Suppressor macrophage (primary cell): Measurements from ENCODE around the gene AP1G2.

Experiments used
- DNase-seq, 4 experiments: peaks; one replicate each; pipeline ENCODE4 v3.0.0-alpha.2; 2020 to 2022
- total RNA-seq, 17 experiments: gene quantifications; one replicate each; lab custom pipeline; 2026; ENCODE audit warnings: mixed read lengths in 6 of 17, inconsistent platforms in 3 of 17; lab: John Stamatoyannopoulos, UW

Gene AP1G2, protein sequence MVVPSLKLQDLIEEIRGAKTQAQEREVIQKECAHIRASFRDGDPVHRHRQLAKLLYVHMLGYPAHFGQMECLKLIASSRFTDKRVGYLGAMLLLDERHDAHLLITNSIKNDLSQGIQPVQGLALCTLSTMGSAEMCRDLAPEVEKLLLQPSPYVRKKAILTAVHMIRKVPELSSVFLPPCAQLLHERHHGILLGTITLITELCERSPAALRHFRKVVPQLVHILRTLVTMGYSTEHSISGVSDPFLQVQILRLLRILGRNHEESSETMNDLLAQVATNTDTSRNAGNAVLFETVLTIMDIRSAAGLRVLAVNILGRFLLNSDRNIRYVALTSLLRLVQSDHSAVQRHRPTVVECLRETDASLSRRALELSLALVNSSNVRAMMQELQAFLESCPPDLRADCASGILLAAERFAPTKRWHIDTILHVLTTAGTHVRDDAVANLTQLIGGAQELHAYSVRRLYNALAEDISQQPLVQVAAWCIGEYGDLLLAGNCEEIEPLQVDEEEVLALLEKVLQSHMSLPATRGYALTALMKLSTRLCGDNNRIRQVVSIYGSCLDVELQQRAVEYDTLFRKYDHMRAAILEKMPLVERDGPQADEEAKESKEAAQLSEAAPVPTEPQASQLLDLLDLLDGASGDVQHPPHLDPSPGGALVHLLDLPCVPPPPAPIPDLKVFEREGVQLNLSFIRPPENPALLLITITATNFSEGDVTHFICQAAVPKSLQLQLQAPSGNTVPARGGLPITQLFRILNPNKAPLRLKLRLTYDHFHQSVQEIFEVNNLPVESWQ
- total RNA-seq = 17.7 to 44.5 (median 26.1) reads per million in 17 experiments

DNA sequence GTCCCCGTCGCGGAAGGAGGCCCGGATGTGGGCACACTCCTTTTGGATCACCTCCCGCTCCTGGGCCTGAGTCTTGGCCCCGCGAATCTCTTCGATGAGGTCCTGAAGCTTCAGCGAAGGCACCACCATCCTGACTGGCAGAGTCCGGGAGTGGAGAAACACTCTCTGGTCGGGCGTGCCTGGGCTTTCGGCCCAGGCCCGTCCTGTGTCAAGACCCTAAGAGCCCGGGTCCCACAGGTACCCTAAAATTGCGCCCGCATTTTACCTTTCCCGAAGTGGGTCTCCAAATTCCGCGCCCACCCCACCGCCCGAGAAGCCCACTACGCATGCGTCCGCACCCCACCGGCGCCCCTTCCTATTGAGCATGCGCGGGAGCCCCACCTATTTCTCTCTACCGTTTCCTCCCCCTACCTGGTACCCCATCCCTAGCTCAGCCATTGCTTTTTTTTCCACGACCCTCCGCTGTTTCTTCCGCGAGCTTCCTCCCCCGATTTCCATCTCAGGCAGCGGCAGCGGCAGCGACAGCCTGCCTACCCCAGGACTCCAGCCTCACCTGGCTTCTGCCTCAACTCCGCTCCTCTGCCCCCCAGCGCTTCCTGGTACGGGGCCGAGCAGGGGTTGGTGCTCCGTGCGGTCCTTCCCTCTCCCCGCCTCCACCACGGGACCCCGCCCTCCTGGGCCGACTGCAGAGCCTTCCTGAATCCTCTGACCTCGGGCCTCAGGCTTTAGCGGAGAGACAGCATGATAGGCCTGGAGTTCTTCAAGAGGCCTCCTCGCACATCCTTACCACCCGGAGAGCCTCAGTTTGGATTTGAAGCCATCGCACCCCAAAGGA is at the start of gene AP1G2:
Gene AP1G2 (minus strand): TSS at position 606 of the 835 bp plus-strand sequence. CDS start 477 bp downstream, at position 129.
- DNase-seq = peak; percentile 83 to 95 (median 90)

- peak; percentile 48 to 84 (median 66) for DNase-seq
These were observed 48.3 kb upstream of the AP1G2 start for GRCh38 chr14:23615856-23616255.

DNA sequence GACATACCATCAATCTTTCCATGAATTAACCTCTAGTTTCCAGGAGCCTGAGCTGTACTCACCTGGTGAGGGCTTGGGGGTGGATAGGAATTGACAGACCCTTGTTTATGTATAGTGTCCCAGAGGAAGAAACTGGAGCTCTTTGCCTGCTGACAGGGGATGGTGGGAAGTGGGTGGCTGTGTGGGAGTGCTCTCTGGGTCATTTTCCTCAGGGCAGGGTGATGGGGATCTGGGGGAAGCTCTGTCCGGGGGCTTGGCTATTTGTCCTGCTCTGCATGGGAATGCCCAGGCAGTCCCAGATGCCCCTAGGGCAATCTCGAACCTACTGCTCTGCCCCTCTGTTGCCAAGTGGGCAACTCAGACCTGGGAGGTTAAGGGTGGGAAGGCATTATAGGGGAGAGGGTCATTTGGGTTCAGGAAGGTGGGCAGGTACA is 46.8 kb upstream of the AP1G2 start:
- DNase-seq = no peak

- DNase-seq = no peak
These were observed 45.9 kb upstream of the AP1G2 start for GRCh38 chr14:23613242-23614070.

DNA sequence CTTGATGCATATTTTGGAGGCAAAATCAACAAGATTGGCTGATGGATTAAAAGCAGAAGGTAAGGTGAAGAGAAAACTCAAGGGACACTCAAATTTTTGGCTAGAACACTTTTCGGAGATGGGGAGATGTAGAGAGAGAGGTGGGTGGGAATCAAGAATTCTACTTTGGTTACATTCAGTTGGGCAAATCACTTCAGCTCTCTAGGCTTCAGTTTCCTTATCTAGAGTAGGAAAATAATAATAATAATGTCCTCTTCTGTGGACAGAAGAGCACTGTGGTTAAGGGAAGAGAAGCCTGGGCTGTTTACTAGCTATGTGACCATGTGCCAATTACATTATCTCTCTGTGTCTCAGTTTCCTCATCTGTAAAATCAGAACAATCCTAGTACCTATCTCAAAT is 45.2 kb upstream of the AP1G2 start:
- DNase-seq = no peak

DNA sequence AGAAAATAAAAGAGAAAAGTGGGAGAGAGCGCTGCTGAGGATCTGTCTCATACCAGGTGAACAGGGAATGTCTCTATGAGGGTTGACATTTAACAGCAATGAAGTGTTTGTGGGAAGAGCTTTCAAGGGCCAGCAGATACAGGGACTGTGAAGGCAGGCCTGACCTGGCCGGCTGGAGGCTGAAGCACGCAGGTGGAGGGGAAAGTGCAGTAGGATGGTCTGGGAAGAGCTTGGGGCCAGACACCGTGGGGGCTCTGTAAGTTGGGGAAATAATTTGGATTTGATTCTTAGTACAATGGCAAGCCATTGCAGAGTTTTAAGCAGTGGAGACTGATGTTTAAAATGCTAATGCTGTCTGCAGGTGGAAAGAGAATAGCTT is 44.8 kb upstream of the AP1G2 start:
- no peak for DNase-seq

- no peak for DNase-seq
These were observed 43.3 kb upstream of the AP1G2 start for GRCh38 chr14:23610815-23611289.

GRCh38 chr14:23610090-23610814 is 42.7 kb upstream of the AP1G2 start:
- DNase-seq = peak in 1 of 4 experiments; percentile 18

DNA sequence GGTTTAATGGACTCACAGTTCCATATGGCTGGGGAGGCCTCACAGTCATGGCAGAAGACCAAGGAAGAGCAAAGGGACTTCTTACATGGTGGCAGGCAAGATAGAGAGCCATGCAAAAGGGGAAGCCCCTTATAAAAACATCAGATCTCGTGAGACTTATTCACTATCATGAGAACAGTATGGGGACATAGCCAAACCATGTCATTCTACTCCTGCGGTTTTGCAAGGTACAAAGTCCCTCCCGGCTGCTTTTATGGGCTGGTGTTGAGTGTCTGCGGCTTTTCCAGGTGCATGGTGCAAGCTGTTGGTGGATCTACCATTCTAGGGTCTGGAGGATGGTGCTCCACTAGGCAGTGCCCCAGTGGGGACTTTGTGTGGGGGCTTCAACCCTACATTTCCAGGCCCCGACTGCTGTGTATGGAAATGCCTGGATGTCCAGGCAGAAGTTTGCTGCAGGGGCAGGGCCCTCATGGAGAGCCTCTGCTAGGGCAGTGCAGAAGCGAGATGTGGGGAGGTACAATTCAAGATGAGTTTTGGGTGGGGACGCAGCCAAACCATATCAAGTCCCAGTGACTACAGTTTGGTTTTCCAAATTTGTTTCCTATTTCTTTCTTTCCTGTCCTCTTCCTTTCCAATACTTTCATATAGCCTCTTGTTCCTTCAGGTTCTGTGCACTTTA is 42.0 kb upstream of the AP1G2 start:
- peak in 1 of 4 experiments; percentile 13 for DNase-seq

DNA sequence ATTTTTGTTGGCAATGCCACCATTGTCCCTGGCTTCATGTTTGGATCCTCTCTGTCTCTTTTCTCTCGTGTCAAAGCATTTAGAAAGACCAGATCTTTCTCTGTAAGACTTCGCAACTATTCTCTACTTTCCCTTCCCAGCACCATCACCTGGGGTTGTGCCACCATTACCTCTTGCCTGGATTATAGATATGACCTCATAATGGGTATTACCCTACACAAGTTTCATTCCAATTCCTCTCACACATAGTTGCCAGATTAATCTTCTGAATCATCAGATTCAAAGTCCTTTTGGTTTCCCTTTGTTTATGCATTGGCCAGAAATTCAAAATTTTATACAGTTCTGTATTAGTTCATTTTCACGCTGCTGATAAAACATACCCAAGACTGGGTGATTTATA is 41.4 kb upstream of the AP1G2 start:
- DNase-seq = no peak

- no peak for DNase-seq
These were observed 40.9 kb upstream of the AP1G2 start for GRCh38 chr14:23608454-23608853.

GRCh38 chr14:23605931-23606585 is 38.5 kb upstream of the AP1G2 start:
- peak in 1 of 4 experiments; percentile 33 for DNase-seq

DNA sequence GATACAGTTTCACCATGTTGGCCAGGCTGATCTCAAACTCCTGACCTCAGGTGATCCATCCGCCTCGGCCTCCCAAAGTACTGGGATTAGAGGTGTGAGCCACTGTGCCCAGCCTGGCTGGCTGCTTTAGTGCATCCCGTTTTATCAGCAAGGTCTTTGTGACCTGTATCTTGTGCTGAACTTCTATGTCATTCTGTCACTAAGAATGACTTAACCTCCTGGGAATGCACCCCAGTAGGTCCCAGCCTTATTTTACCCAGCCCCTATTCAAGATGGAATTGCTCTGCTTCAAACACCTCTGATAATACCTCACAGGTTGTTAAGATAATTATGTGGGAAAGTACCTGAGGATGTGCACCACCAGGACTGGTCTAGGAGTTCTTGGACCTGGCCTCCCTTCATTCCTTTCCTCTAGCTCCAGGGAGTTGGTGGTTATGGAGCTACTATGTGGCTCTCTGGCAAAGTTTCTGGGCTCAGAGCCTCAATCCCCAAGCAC is 37.1 kb upstream of the AP1G2 start:
- no peak for DNase-seq

- DNase-seq = no peak
These were observed 36.6 kb upstream of the AP1G2 start for GRCh38 chr14:23604148-23604547.

DNA sequence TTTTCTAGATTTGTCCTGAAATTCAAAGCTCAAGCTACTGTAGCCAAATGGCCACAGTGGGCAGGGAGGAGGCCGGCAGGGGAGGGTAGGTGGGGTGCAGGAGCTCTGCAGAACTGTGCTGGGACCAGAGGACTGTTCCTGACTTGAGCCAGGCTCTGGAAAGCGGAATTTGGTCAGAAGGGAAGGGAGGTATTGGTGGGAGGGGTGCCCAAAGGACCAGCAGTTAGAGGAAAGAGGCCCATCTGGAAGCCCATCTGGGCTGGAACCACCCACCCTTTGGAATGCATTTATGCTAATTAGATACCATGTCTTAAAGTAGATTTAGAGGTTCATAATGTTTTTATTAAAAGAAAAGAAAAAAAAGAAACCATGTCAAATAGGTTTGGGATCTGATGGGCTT is 35.5 kb upstream of the AP1G2 start:
- no peak for DNase-seq

GRCh38 chr14:23602181-23603095 is 34.8 kb upstream of the AP1G2 start:
- DNase-seq = no peak

GRCh38 chr14:23601845-23602180 is 34.2 kb upstream of the AP1G2 start:
- DNase-seq = no peak

DNA sequence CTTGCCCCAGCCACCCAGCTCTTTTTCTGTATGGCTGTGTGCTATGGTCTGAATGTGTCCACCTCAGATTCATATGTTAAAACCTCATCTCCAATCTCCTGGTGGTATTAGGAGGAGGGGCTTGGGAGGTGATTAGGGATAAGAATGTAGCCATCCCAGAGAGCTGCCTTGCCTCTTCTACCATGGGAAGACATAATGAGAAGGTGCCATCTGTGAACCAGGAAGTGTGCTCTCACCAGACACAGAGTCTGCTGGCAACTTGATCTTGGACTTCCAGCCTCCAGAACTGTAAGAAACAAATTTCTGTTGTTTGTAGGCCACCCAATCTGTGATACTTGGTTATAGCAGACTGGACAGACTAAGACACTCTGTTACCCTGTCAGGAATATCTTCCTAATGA is 33.8 kb upstream of the AP1G2 start:
- no peak for DNase-seq

DNA sequence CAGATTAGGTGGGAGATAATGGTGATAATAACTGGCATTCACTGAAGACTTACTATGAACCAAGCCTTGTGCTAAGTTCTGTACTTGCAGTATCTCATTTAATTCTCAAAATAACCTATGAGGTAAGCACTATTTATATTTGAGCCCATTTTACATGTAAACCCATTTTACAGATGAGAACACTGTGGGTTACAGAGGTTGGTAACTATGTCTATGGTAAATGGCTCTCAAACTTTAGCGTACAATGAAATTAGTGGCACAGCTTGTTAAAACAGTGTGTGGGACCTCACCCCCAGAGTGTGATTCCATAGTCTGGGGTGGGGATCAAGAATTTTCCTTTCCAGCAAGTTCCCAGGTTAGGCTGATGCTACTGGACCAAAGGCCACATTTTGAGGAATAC is 33.2 kb upstream of the AP1G2 start:
- DNase-seq = no peak
